H9 (cell line): ENCODE measurements around the gene NHLRC4. TPM values are rescaled to one million over a fixed set of nuclear protein-coding genes. Genes with fewer than 3 reads are reported as not detected.

ENCODE experiments used
- DNase-seq: peaks from one replicate; pipeline ENCODE4 v3.0.0-alpha.2; 2017
- H2AFZ ChIP-seq: one replicate; pipeline ENCODE4 v1.6.1; 2013; ENCODE audit warnings: mild to moderate bottlenecking, low read length, control low read depth, moderate library complexity
- H2AK5ac ChIP-seq: 2 replicates; pipeline ENCODE4 v1.6.1; 2013; ENCODE audit warnings: low read length, control low read depth, mixed read lengths; ENCODE audit not compliant: insufficient read length
- H2BK120ac ChIP-seq: one replicate; pipeline ENCODE4 v1.6.1; 2013; ENCODE audit warnings: low read depth, mild to moderate bottlenecking, low read length, control low read depth, inconsistent platforms; ENCODE audit not compliant: poor library complexity, severe bottlenecking
- H2BK12ac ChIP-seq: 2 replicates; pipeline ENCODE4 v1.6.1; 2013; ENCODE audit warnings: low read length, control low read depth, mixed read lengths, low read depth; ENCODE audit not compliant: insufficient read length
- H2BK15ac ChIP-seq: 2 replicates; pipeline ENCODE4 v1.6.1; 2013; ENCODE audit warnings: low read depth, low read length, control low read depth
- H2BK20ac ChIP-seq: one replicate; pipeline ENCODE4 v1.6.1; 2013; ENCODE audit warnings: low read depth, mild to moderate bottlenecking, low read length, control low read depth, inconsistent platforms; ENCODE audit not compliant: poor library complexity, severe bottlenecking
- H2BK5ac ChIP-seq: 2 replicates; pipeline ENCODE4 v1.6.1; 2013; ENCODE audit warnings: low read length, control low read depth, mixed read lengths; ENCODE audit not compliant: insufficient read length
- H3K14ac ChIP-seq: 2 replicates; pipeline ENCODE4 v1.6.1; 2013; ENCODE audit warnings: low read length, control low read depth; ENCODE audit not compliant: insufficient read depth
- H3K18ac ChIP-seq: 2 replicates; pipeline ENCODE4 v1.6.1; 2013; ENCODE audit warnings: low read depth, mild to moderate bottlenecking, mixed read lengths, low read length, control low read depth; ENCODE audit not compliant: insufficient read length
- H3K23ac ChIP-seq: 2 replicates; pipeline ENCODE4 v1.6.1; 2013; ENCODE audit warnings: low read length, control low read depth, mixed read lengths, low read depth; ENCODE audit not compliant: insufficient read length
- H3K23me2 ChIP-seq: 2 replicates; pipeline ENCODE4 v1.6.1; 2013; ENCODE audit warnings: low read depth, mild to moderate bottlenecking, mixed read lengths, low read length, control low read depth; ENCODE audit not compliant: insufficient read length, poor library complexity, severe bottlenecking
- H3K27ac ChIP-seq: 2 replicates; pipeline ENCODE4 v1.5.1; 2013; ENCODE audit warnings: low read length, control low read depth, mixed read lengths, low read depth; ENCODE audit not compliant: insufficient read length
- H3K27me3 ChIP-seq: 2 replicates; pipeline ENCODE4 v1.6.1; 2013; ENCODE audit warnings: low read length, control low read depth, inconsistent platforms; ENCODE audit not compliant: insufficient read depth
- H3K4ac ChIP-seq: 2 replicates; pipeline ENCODE4 v1.6.1; 2013; ENCODE audit warnings: low read depth, mild to moderate bottlenecking, control low read depth, inconsistent platforms, low read length, moderate library complexity
- H3K4me1 ChIP-seq: 2 replicates; pipeline ENCODE4 v1.6.1; 2013; ENCODE audit warnings: low read length, control low read depth, inconsistent platforms; ENCODE audit not compliant: insufficient read depth
- H3K4me2 ChIP-seq: 2 replicates; pipeline ENCODE4 v1.6.1; 2013; ENCODE audit warnings: low read length, control low read depth, mixed read lengths; ENCODE audit not compliant: insufficient read length, insufficient read depth
- H3K56ac ChIP-seq: 2 replicates; pipeline ENCODE4 v1.6.1; 2013; ENCODE audit warnings: low read depth, mild to moderate bottlenecking, mixed read lengths, low read length, control low read depth; ENCODE audit not compliant: insufficient read length
- H3K79me1 ChIP-seq: 2 replicates; pipeline ENCODE4 v1.6.1; 2013; ENCODE audit warnings: low read depth, mild to moderate bottlenecking, moderate library complexity, low read length, control low read depth, inconsistent platforms; ENCODE audit not compliant: insufficient read depth, poor library complexity, severe bottlenecking
- H3K79me2 ChIP-seq: 2 replicates; pipeline ENCODE4 v1.6.1; 2013; ENCODE audit warnings: low read length, control low read depth, inconsistent platforms; ENCODE audit not compliant: insufficient read depth
- H3K9ac ChIP-seq: 2 replicates; pipeline ENCODE4 v1.6.1; 2013; ENCODE audit warnings: low read length, control low read depth, mixed read lengths; ENCODE audit not compliant: insufficient read length; ENCODE audit errors: extremely low read depth
- H3K9me3 ChIP-seq: one replicate; pipeline ENCODE4 v1.6.1; 2013; ENCODE audit warnings: low read depth, low read length, inconsistent platforms; ENCODE audit not compliant: control insufficient read depth
- H3T11ph ChIP-seq: one replicate; pipeline ENCODE4 v1.6.1; 2013; ENCODE audit warnings: mild to moderate bottlenecking, low read length, control low read depth, inconsistent platforms
- H4K20me1 ChIP-seq: one replicate; pipeline ENCODE4 v1.6.1; 2013; ENCODE audit not compliant: control insufficient read depth, insufficient read length, insufficient read depth
- H4K5ac ChIP-seq: 2 replicates; pipeline ENCODE4 v1.6.1; 2013; ENCODE audit warnings: low read depth, mild to moderate bottlenecking, mixed read lengths, low read length, control low read depth; ENCODE audit not compliant: insufficient read length
- H4K8ac ChIP-seq: replicated peaks from 2 replicates; pipeline ENCODE4 v1.6.1; 2013; ENCODE audit warnings: low read length, control low read depth, mixed read lengths, low read depth; ENCODE audit not compliant: insufficient read length
- H4K91ac ChIP-seq: 2 replicates; pipeline ENCODE4 v1.6.1; 2013; ENCODE audit warnings: low read depth, mild to moderate bottlenecking, moderate library complexity, mixed read lengths, low read length, control low read depth; ENCODE audit not compliant: insufficient read length
- H3K27ac Mint-ChIP-seq, 3 experiments: 2 replicates in 2 of 3; 3 replicates in 1 of 3; pipeline ENCODE4 v1.8.0; 2020 to 2021; ENCODE audit warnings: mixed read lengths in 3 of 3, mild to moderate bottlenecking in 1 of 3, moderate library complexity in 1 of 3
- H3K27me3 Mint-ChIP-seq: 2 replicates; pipeline ENCODE4 v1.8.0; 2021; ENCODE audit warnings: low read depth, mild to moderate bottlenecking, moderate library complexity, mixed read lengths
- H3K36me3 Mint-ChIP-seq, 3 experiments: 2 replicates in 2 of 3; 3 replicates in 1 of 3; pipeline ENCODE4 v1.8.0; 2020 to 2021; ENCODE audit warnings: low read depth in 3 of 3, mixed read lengths in 3 of 3; ENCODE audit not compliant: insufficient read depth in 1 of 3
- H3K4me1 Mint-ChIP-seq, 2 experiments: 2 replicates each; pipeline ENCODE4 v1.8.0; 2020; ENCODE audit warnings: mixed read lengths in 2 of 2
- H3K4me3 Mint-ChIP-seq, 2 experiments: 2 replicates in 1 of 2; 3 replicates in 1 of 2; pipeline ENCODE4 v1.8.0; 2020 to 2021; ENCODE audit warnings: mild to moderate bottlenecking in 2 of 2, mixed read lengths in 2 of 2, moderate library complexity in 1 of 2
- H3K9me3 Mint-ChIP-seq, 2 experiments: 2 replicates in 1 of 2; 3 replicates in 1 of 2; pipeline ENCODE4 v1.8.0; 2020; ENCODE audit warnings: mild to moderate bottlenecking in 2 of 2, mixed read lengths in 2 of 2, moderate library complexity in 1 of 2
- CTCF ChIP-seq: fragments of 200-600 bp; sonication (generic); conservative IDR thresholded peaks from 3 replicates; pipeline ENCODE4 v1.8.0; 2021; ENCODE audit warnings: antibody characterized with exemption, mild to moderate bottlenecking
- WGBS: extraction: QIAGEN DNeasy Blood & Tissue Kit; methylation state at CpG from one replicate; pipeline ENCODE4 v1.1.7; 2013; ENCODE audit warnings: missing lambda C conversion rate, low lambda C conversion rate, mixed read lengths; ENCODE audit not compliant: insufficient read length; ENCODE audit errors: extremely low coverage; 5-methylcytosine and 5-hydroxymethylcytosine counted together
- total RNA-seq: library from RNA; stranded (reverse); gene quantifications from 2 replicates; pipeline ENCODE4 v1.2.1, GENCODE V29; 2021

Gene NHLRC4
- total RNA-seq, 1 experiment from 2014 or later: 0.42 TPM

- Histone ChIP-seq H4K5ac (no peak overlapping the region), H2AK5ac (no peak overlapping the region), H3K4me2 (no peak overlapping the region), H3K56ac (no peak overlapping the region), H3K23me2 (no peaks in the 10 kb centered on the region), H3K9ac (no peak overlapping the region), H2BK5ac (no peak overlapping the region), H2BK12ac (no peak overlapping the region), H2BK20ac (no peak overlapping the region), H3K9me3 (no peaks in the 10 kb centered on the region), H3K4me1 (no peaks in the 10 kb centered on the region), H3K27ac (no peak overlapping the region), H3K18ac (no peak overlapping the region), H3K79me1 (no peaks in the 10 kb centered on the region), H2BK120ac (no peak overlapping the region), H2BK15ac (no peak overlapping the region), H3K23ac (no peak overlapping the region), H3T11ph (no peak overlapping the region), H3K14ac (no peak overlapping the region), H3K4ac (no peak overlapping the region), H4K91ac (no peak overlapping the region), H4K8ac (no peak overlapping the region), H3K27me3 (peaks cover 2% of the 10 kb centered on the region; the same call in 1 of the 2 replicates), H2AFZ (no peak overlapping the region), H4K20me1 (peaks cover 3% of the 10 kb centered on the region), H3K79me2 (no peaks in the 10 kb centered on the region)
- no CpG with 5 or more reads among the region's 30 CpGs for WGBS
- Mint-ChIP-seq H3K27me3 (peaks cover 36% of the 10 kb centered on the region), H3K9me3 (no peaks in the 10 kb centered on the region; a peak in 1 of 5 replicates), H3K4me1 (peaks cover 4 to 15% of the 10 kb centered on the region in 2 experiments), H3K27ac (no peak overlapping the region; a peak in 1 of 7 replicates), H3K4me3 (no peak overlapping the region), H3K36me3 (no peaks in the 10 kb centered on the region; a peak in 1 of 7 replicates)
- no peak for DNase-seq
- TF ChIP-seq CTCF: no peak
Measured at GRCh38 chr16:563072-563644, 3.6 kb upstream of the NHLRC4 start.
